ENCODE measurements around the gene ATP11A. TPM values are rescaled to one million over a fixed set of nuclear protein-coding genes. Genes with fewer than 3 reads are reported as not detected.

ATP11A gene
- total and polyA plus RNA-seq, 7 donors = 3.9 to 48.6 (median 26.4) TPM

DNA sequence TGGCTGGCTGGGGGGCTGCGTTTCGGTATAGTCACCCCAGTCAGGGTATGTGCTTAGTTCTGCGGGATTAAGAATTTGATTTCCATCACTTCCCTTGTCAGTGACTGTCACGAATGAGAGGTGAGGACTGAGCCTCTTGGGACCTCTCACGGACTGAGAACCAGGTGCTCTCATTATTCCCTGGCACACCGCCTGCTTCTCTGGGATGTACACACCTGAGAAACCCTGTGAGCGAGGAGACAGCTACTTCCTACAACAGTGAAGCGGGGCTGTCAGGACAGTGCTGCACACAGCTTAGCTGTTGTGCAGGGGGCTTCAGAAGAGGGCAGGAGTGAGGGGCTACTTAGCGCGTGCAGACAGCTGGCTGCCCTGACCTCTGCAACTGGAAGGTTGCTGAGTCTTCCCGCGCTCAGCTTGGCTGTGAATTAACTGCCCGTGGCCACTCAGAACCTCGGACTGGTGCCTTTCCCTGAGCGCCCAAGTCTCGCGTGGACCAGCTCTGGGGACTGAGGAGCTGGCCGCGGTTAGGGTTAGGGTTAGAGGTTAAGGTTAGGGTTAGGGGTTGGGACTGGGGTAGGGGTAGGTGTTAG is 213.9 kb downstream of the ATP11A start:
- WGBS, 3 donors = 90 to 95% (median 92%) methylated on average over 19 of the region's 19 CpGs
- ATAC-seq (no peak), DNase-seq (no peak)
- Histone ChIP-seq H3K27me3 (ENCODE audit: insufficient read depth in 3 of 3, low read length in 2 of 3) (peaks cover 0 to 14% (median 11%) of the 10 kb centered on the region in 3 donors), H3K4me1 (no peaks in the 10 kb centered on the region), H3K9me3 (no peaks in the 10 kb centered on the region), H3K27ac (no peak overlapping the region), H3K4me3 (no peak overlapping the region), H3K36me3 (ENCODE audit: insufficient read depth in 1 of 2, low read depth in 1 of 2) (no peaks in the 10 kb centered on the region)
- TF ChIP-seq CTCF (IDR thresholded peaks at IDR 0.05) = no peak
- intact Hi-C loops (cut with DNase I) = no loop called here

DNA sequence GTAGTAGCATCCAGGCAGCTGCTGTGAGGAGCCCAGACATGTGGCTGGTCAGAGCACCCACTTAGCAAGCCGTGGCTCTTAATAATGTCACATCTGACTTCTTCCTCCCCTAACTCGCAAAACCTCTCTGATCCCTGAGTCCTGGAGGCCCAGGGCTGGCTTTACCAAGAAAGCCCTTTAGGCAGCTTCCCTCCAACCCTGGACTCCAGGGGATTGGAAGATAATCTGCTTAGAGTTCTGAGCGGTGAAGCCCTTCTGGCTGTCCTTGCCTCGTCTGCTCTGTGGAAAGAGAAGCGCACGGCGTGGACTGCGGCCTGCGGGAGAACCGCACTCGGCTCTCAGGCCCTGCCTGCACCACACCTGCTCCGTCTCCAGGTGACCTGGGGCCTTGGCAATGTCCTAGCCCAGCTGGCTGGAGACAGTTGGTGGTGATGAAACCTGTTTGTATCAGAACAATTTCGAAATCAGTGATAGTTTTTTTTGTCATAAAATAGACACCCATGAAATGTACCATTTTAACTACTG is 214.7 kb downstream of the ATP11A start:
- 94 to 96% (median 95%) methylated on average over 13 of the region's 13 CpGs for WGBS, 3 donors
- H3K27me3 ChIP-seq (ENCODE audit: insufficient read depth in 3 of 3, low read length in 2 of 3) = peaks cover 0 to 14% (median 8%) of the 10 kb centered on the region in 3 donors

GRCh38 chr13:112905086-112905485 is 215.2 kb downstream of the ATP11A start:
- Histone ChIP-seq H3K4me1 (no peaks in the 10 kb centered on the region), H3K27ac (no peak overlapping the region), H3K27me3 (ENCODE audit: insufficient read depth in 3 of 3, low read length in 2 of 3) (peaks cover 0 to 15% (median 8%) of the 10 kb centered on the region in 3 donors), H3K4me3 (no peak overlapping the region), H3K36me3 (ENCODE audit: insufficient read depth in 1 of 2, low read depth in 1 of 2) (no peaks in the 10 kb centered on the region), H3K9me3 (no peaks in the 10 kb centered on the region)
- 92 to 95% (median 94%) methylated on average over 9 of the region's 9 CpGs for WGBS, 3 donors
- TF ChIP-seq CTCF (IDR thresholded peaks at IDR 0.05) = no peak
- intact Hi-C loops (cut with DNase I) = no loop called here
- ATAC-seq (no peak), DNase-seq (no peak)

More for the DNA sequence above, 214.7 kb downstream of the ATP11A start:
- no peak overlapping the region for H3K27ac ChIP-seq
- intact Hi-C loops (cut with DNase I) = no loop called here
- H3K9me3 ChIP-seq = no peaks in the 10 kb centered on the region
- H3K4me1 ChIP-seq = no peaks in the 10 kb centered on the region
- DNase-seq (no peak), ATAC-seq (no peak)
- no peak overlapping the region for H3K4me3 ChIP-seq
- H3K36me3 ChIP-seq (ENCODE audit: insufficient read depth in 1 of 2, low read depth in 1 of 2) = no peaks in the 10 kb centered on the region
- no peak for TF ChIP-seq CTCF (IDR thresholded peaks at IDR 0.05)

DNA sequence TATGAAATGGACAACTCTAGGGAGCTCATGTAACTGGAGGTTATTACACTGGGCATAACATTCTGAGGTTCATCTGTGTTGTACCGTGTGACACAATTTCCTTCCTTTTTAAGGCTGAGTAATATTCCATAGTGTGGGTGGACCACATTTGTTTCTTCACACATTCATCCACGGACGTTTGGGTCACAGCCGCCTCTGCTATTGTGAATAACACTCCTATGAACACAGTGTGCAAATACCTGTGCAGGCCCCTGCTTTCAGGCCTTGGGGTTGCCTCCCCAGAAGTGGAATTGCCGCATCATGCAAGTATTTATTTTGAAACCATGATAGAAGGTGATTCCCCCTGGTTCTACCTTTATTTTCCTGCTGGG is 215.8 kb downstream of the ATP11A start:
- H3K36me3 ChIP-seq (ENCODE audit: insufficient read depth in 1 of 2, low read depth in 1 of 2) = no peaks in the 10 kb centered on the region
- no peak for ATAC-seq
- 88 to 96% (median 91%) methylated on average over 5 of the region's 5 CpGs for WGBS, 3 donors
- no peaks in the 10 kb centered on the region for H3K4me1 ChIP-seq
- no peak overlapping the region for H3K4me3 ChIP-seq
- no peak overlapping the region for H3K27ac ChIP-seq
- peaks cover 0 to 20% (median 8%) of the 10 kb centered on the region in 3 donors for H3K27me3 ChIP-seq (ENCODE audit: insufficient read depth in 3 of 3, low read length in 2 of 3)
- intact Hi-C loops (cut with DNase I) = no loop called here
- no peak for DNase-seq
- no peaks in the 10 kb centered on the region for H3K9me3 ChIP-seq
- no peak for TF ChIP-seq CTCF (IDR thresholded peaks at IDR 0.05)

Data from psoas muscle (tissue), 8 donors.